H1 (cell line): Measurements from ENCODE around the gene ZNF148. TPM values are rescaled to one million over a fixed set of nuclear protein-coding genes. Genes with fewer than 3 reads are reported as not detected.

ENCODE experiments used
- CTCF ChIA-PET: fragments of 300-600 bp; sonication (Branson Sonifier 250); formaldehyde crosslinking; loops from one replicate; lab custom pipeline; 2021; ENCODE audit not compliant: partially characterized antibody; lab: Charles Lee
- POLR2A ChIA-PET: fragments of 300-600 bp; sonication (Branson Sonifier 250); formaldehyde crosslinking; loops from one replicate; lab custom pipeline; 2021; ENCODE audit warnings: inconsistent platforms; ENCODE audit not compliant: partially characterized antibody; lab: Charles Lee
- DNase-seq, 2 experiments: peaks; one replicate each; pipeline versions ENCODE4 v3.0.0 to v3.0.0-alpha.2; 2010 to 2022; ENCODE audit warnings: low spot score in 2 of 2, low read depth in 1 of 2, mixed read lengths in 1 of 2
- FAIRE-seq: peaks from 2 replicates; lab custom pipeline; 2011; peaks lifted over from hg19 to GRCh38; lab: Jason Lieb, UNC
- H2AFZ ChIP-seq: 2 replicates; pipeline ENCODE4 v1.8.1; 2012; ENCODE audit warnings: low read length, inconsistent platforms
- H2AK5ac ChIP-seq: 2 replicates; pipeline ENCODE4 v1.6.1; 2013; ENCODE audit warnings: low read depth, low read length
- H2BK120ac ChIP-seq: replicated peaks from 2 replicates; pipeline ENCODE3; 2013; ENCODE audit warnings: low read depth, low read length, inconsistent platforms
- H2BK12ac ChIP-seq: 2 replicates; pipeline ENCODE4 v1.6.1; 2013; ENCODE audit warnings: low read depth, low read length
- H2BK15ac ChIP-seq: 2 replicates; pipeline ENCODE4 v1.6.1; 2013; ENCODE audit warnings: low read length
- H2BK20ac ChIP-seq: 2 replicates; pipeline ENCODE4 v1.6.1; 2013; ENCODE audit warnings: low read length
- H2BK5ac ChIP-seq: 2 replicates; pipeline ENCODE4 v1.6.1; 2013; ENCODE audit warnings: low read depth, low read length
- H3K14ac ChIP-seq: 2 replicates; pipeline ENCODE4 v1.6.1; 2013; ENCODE audit warnings: inconsistent platforms; ENCODE audit not compliant: insufficient read length
- H3K18ac ChIP-seq: 2 replicates; pipeline ENCODE4 v1.6.1; 2013; ENCODE audit warnings: low read length; ENCODE audit errors: extremely low read depth
- H3K23ac ChIP-seq: 2 replicates; pipeline ENCODE4 v1.6.1; 2013; ENCODE audit warnings: inconsistent platforms; ENCODE audit not compliant: insufficient read length
- H3K23me2 ChIP-seq: 2 replicates; pipeline ENCODE4 v1.6.1; 2013; ENCODE audit warnings: low read depth, low read length
- H3K27ac ChIP-seq: 2 replicates; pipeline ENCODE4 v1.6.1; 2011; ENCODE audit warnings: low read depth, low read length, inconsistent platforms
- H3K27me3 ChIP-seq, 4 experiments: replicated peaks in 1 of 4; 1 replicate in 1 of 4; 2 replicates in 3 of 4; pipeline versions ENCODE4 v1.6.1 to v1.8.1; 2011 to 2013; ENCODE audit warnings: low read length in 3 of 4, mild to moderate bottlenecking in 3 of 4, inconsistent platforms in 2 of 4, mixed read lengths in 2 of 4, moderate library complexity in 1 of 4; ENCODE audit not compliant: control insufficient read depth in 3 of 4, insufficient read depth in 3 of 4; ENCODE audit errors: extremely low read depth in 1 of 4
- H3K36me3 ChIP-seq, 4 experiments: 2 replicates each; pipeline versions ENCODE4 v1.6.1 to v1.8.1; 2011 to 2013; ENCODE audit warnings: mild to moderate bottlenecking in 4 of 4, low read length in 3 of 4, moderate library complexity in 2 of 4, control low read depth in 1 of 4, inconsistent platforms in 1 of 4; ENCODE audit not compliant: insufficient read depth in 4 of 4, control insufficient read depth in 2 of 4
- H3K4ac ChIP-seq: replicated peaks from 2 replicates; pipeline ENCODE3; 2013; ENCODE audit warnings: low read length, low read depth, mixed read lengths, inconsistent platforms; ENCODE audit not compliant: insufficient read length
- H3K4me1 ChIP-seq, 4 experiments: replicated peaks in 1 of 4; 1 replicate in 1 of 4; 2 replicates in 3 of 4; pipeline versions ENCODE4 v1.6.1 to v1.8.1; 2011 to 2013; ENCODE audit warnings: low read length in 3 of 4, inconsistent platforms in 2 of 4, mixed read lengths in 1 of 4; ENCODE audit not compliant: insufficient read depth in 4 of 4, control insufficient read depth in 3 of 4
- H3K4me2 ChIP-seq, 2 experiments: 2 replicates each; pipeline versions ENCODE4 v1.6.1 to v1.8.1; 2011 to 2013; ENCODE audit warnings: low read depth in 2 of 2, low read length in 2 of 2, control low read depth in 1 of 2, inconsistent platforms in 1 of 2, mild to moderate bottlenecking in 1 of 2; ENCODE audit not compliant: insufficient read depth in 1 of 2
- H3K4me3 ChIP-seq, 4 experiments: fragments of 200-600, 300-600 bp in 1 of 4; sonication (generic), shearing (Covaris generic), sonication (Bioruptor Twin) in 1 of 4; 2 replicates each; pipeline versions ENCODE4 v1.5.1 to v1.8.1; 2011 to 2016; ENCODE audit warnings: low read length in 4 of 4, low read depth in 3 of 4, control low read depth in 2 of 4, inconsistent platforms in 2 of 4, mild to moderate bottlenecking in 2 of 4, mixed read lengths in 1 of 4, moderate library complexity in 1 of 4; ENCODE audit not compliant: insufficient read depth in 2 of 4; ENCODE audit errors: extremely low read depth in 1 of 4
- H3K56ac ChIP-seq: replicated peaks from 2 replicates; pipeline ENCODE3; 2013; ENCODE audit warnings: low read depth, mild to moderate bottlenecking, mixed read lengths, low read length, inconsistent platforms; ENCODE audit not compliant: insufficient read length
- H3K79me1 ChIP-seq: 2 replicates; pipeline ENCODE4 v1.6.1; 2013; ENCODE audit warnings: low read depth, low read length, control low read depth
- H3K79me2 ChIP-seq, 2 experiments: 2 replicates each; pipeline versions ENCODE4 v1.6.1 to v1.8.1; 2012 to 2013; ENCODE audit warnings: low read length in 2 of 2, mild to moderate bottlenecking in 2 of 2, inconsistent platforms in 1 of 2; ENCODE audit not compliant: insufficient read depth in 2 of 2, control insufficient read depth in 1 of 2
- H3K9ac ChIP-seq, 4 experiments: replicated peaks in 1 of 4; 1 replicate in 1 of 4; 2 replicates in 3 of 4; pipeline versions ENCODE4 v1.6.1 to v1.8.1; 2011 to 2013; ENCODE audit warnings: low read depth in 3 of 4, low read length in 3 of 4, control low read depth in 2 of 4, mild to moderate bottlenecking in 2 of 4, moderate library complexity in 2 of 4, inconsistent platforms in 1 of 4; ENCODE audit errors: extremely low read depth in 1 of 4
- H3K9me3 ChIP-seq, 2 experiments: 2 replicates each; pipeline versions ENCODE4 v1.6.1 to v1.8.1; 2012 to 2013; ENCODE audit warnings: mild to moderate bottlenecking in 2 of 2, moderate library complexity in 2 of 2, control low read depth in 1 of 2, inconsistent platforms in 1 of 2, low read depth in 1 of 2, low read length in 1 of 2, mixed read lengths in 1 of 2; ENCODE audit not compliant: insufficient read depth in 2 of 2
- H4K20me1 ChIP-seq, 2 experiments: replicated peaks in 1 of 2; 2 replicates each; pipeline versions ENCODE3 to v1.8.1; 2011 to 2013; ENCODE audit warnings: inconsistent platforms in 2 of 2, low read length in 2 of 2, mild to moderate bottlenecking in 1 of 2; ENCODE audit not compliant: insufficient read depth in 2 of 2, control insufficient read depth in 1 of 2
- H4K5ac ChIP-seq: 2 replicates; pipeline ENCODE4 v1.6.1; 2013; ENCODE audit warnings: low read length, low read depth, mixed read lengths, inconsistent platforms; ENCODE audit not compliant: insufficient read length
- H4K8ac ChIP-seq: 2 replicates; pipeline ENCODE4 v1.8.0; 2013; ENCODE audit warnings: mild to moderate bottlenecking, moderate library complexity, low read length, inconsistent platforms; ENCODE audit not compliant: insufficient read depth; ENCODE audit errors: extremely low read depth
- H4K91ac ChIP-seq: replicated peaks from 2 replicates; pipeline ENCODE3; 2013; ENCODE audit warnings: low read length, mixed read lengths, inconsistent platforms; ENCODE audit not compliant: insufficient read length
- GABPA ChIP-seq: IDR thresholded peaks from 2 replicates; pipeline ENCODE4 v1.6.1; 2011; ENCODE audit warnings: mild to moderate bottlenecking, low read length, moderate library complexity, borderline replicate concordance; ENCODE audit not compliant: insufficient read depth
- POU5F1 ChIP-seq: IDR thresholded peaks from 2 replicates; pipeline ENCODE4 v1.6.1; 2011; ENCODE audit warnings: low read depth, mild to moderate bottlenecking, low read length, moderate library complexity
- TAF1 ChIP-seq: IDR thresholded peaks from 2 replicates; pipeline ENCODE4 v1.6.1; 2011; ENCODE audit warnings: mild to moderate bottlenecking, low read depth, low read length
- polyA plus RNA-seq, 7 experiments: library from polyadenylated mRNA; depleted of rRNA in 3 of 7; stranded (reverse) in 5 of 7; unstranded in 2 of 7; fragments of >200 nt in 5 of 7; fragments of 200-250 nt in 2 of 7; gene quantifications; 1 replicate in 5 of 7; 2 replicates in 1 of 7; 4 replicates in 1 of 7; pipeline versions ENCODE4 v1.2.1 to v1.2.3, GENCODE V29; 2011 to 2013; ENCODE audit warnings: missing spikeins in 2 of 7, mixed read lengths in 2 of 7
- total RNA-seq: library from RNA; stranded (reverse); fragmentation: NEBNext Ultra II Directional; extraction: Animal tissue kit (Norgen Biotek cat#: 25700); gene quantifications from 2 replicates; pipeline ENCODE4 v1.2.1, GENCODE V29; 2021

Gene ZNF148
- total and polyA plus RNA-seq, 2 of the 8 experiments (the other 6 are each of a cell fraction or from before 2014, with no cell fraction given), result 3.7 to 22.6 TPM

DNA sequence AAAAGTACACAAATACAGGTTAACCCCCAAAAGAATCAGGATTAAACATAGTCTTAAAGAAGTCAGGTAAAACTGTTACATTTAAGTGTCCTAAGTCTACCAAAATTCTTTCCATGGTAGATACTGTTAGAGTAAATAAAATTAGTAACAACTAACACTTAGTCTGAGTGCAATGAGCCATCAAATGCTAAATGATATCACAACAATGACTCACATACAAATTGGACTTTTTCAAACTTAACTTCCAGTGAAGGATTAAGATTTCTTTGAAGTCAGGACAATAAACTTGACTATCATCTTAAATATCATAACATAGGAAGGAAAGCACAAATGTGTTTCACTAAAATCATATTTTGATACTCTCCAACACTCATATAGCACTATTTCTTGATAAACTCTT is 43.9 kb downstream of the ZNF148 start:
- no peak overlapping the region for H3K14ac ChIP-seq
- TF ChIP-seq POU5F1, result no peak
- TF ChIP-seq GABPA, result no peak
- TF ChIP-seq TAF1, result no peak
- no peak overlapping the region for H3K4me2 ChIP-seq
- CTCF ChIA-PET, result no interaction called here
- H2AK5ac ChIP-seq, result no peak overlapping the region
- H3K4me3 ChIP-seq, result no peak overlapping the region
- H2BK12ac ChIP-seq, result no peak overlapping the region
- DNase-seq (no peak), FAIRE-seq (no peak)
- no peaks in the 10 kb centered on the region; a peak in 1 of 8 replicates for H3K36me3 ChIP-seq
- H3K79me1 ChIP-seq, result no peaks in the 10 kb centered on the region; the same call in 1 of the 2 replicates
- no peak overlapping the region for H3K9ac ChIP-seq
- H3K23ac ChIP-seq, result no peak overlapping the region
- H3K27ac ChIP-seq, result no peak overlapping the region
- H3K4me1 ChIP-seq, result no peaks in the 10 kb centered on the region
- no peak overlapping the region for H2BK120ac ChIP-seq
- no peak overlapping the region for H4K8ac ChIP-seq
- no peaks in the 10 kb centered on the region for H3K27me3 ChIP-seq
- no peak overlapping the region for H2BK15ac ChIP-seq
- H3K18ac ChIP-seq, result no peak overlapping the region
- POLR2A ChIA-PET, result no interaction called here
- peaks cover 0 to 45% of the 10 kb centered on the region in 2 experiments; a peak in 2 of 4 replicates for H3K79me2 ChIP-seq
- H2BK5ac ChIP-seq, result no peak overlapping the region
- H4K20me1 ChIP-seq, result peaks cover 0 to 2% of the 10 kb centered on the region in 2 experiments
- no peaks in the 10 kb centered on the region; a peak in 1 of 4 replicates for H3K9me3 ChIP-seq
- H2BK20ac ChIP-seq, result no peak overlapping the region
- no peaks in the 10 kb centered on the region for H3K23me2 ChIP-seq
- no peak overlapping the region for H2AFZ ChIP-seq
- H4K91ac ChIP-seq, result no peak overlapping the region
- no peak overlapping the region for H4K5ac ChIP-seq
- no peak overlapping the region for H3K56ac ChIP-seq
- H3K4ac ChIP-seq, result no peak overlapping the region
